Ovary (tissue), 9 donors: ENCODE data around the gene MATN3. TPM values are rescaled to one million over a fixed set of nuclear protein-coding genes. Genes with fewer than 3 reads are reported as not detected.

Source experiments
- DNase-seq, 5 donors: peaks; one replicate each; pipeline ENCODE4 v3.0.0-alpha.2; 2019 to 2020
- H3K27ac ChIP-seq, 2 donors: fragments of 200-600 bp; one replicate each; pipeline versions ENCODE4 v1.5.1 to v1.8.0; 2019 to 2022
- H3K27me3 ChIP-seq: fragments of 200-600 bp; one replicate; pipeline ENCODE4 v1.8.0; 2022
- H3K36me3 ChIP-seq: fragments of 200-600 bp; sonication (generic); one replicate; pipeline ENCODE4 v1.5.1; 2019
- H3K4me1 ChIP-seq: one replicate; pipeline ENCODE4 v1.8.1; 2013; ENCODE audit warnings: mild to moderate bottlenecking, moderate library complexity; ENCODE audit not compliant: insufficient read depth
- H3K4me3 ChIP-seq: fragments of 200-600 bp; sonication (generic); one replicate; pipeline ENCODE4 v1.5.1; 2017
- H3K9me3 ChIP-seq, 2 donors: fragments of 200-600 bp in 1 of 2; sonication (generic) in 1 of 2; one replicate each; pipeline versions ENCODE4 v1.5.1 to v1.8.1; 2013 to 2019; ENCODE audit warnings: mild to moderate bottlenecking in 1 of 2, moderate library complexity in 1 of 2
- CTCF ChIP-seq, 3 donors: fragments of 450-650 bp in 2 of 3; fragments of 200-600 bp in 1 of 3; IDR thresholded peaks; one replicate each; pipeline versions ENCODE4 v1.5.1 to v1.8.0; 2016 to 2022; ENCODE audit warnings: antibody characterized with exemption in 3 of 3, mild to moderate bottlenecking in 1 of 3
- EP300 ChIP-seq: sonication (generic); formaldehyde crosslinking; IDR thresholded peaks from one replicate; pipeline ENCODE4 v1.6.1; 2017; ENCODE audit warnings: antibody characterized with exemption
- POLR2A ChIP-seq: fragments of 450-650 bp; IDR thresholded peaks from one replicate; pipeline ENCODE4 v1.6.1; 2017; ENCODE audit warnings: antibody characterized with exemption, mild to moderate bottlenecking, moderate library complexity
- WGBS, 3 donors: extraction: QIAGEN DNeasy Blood & Tissue Kit in 1 of 3; methylation state at CpG; one replicate each; pipeline versions ENCODE4 v1.1.5 to v1.1.7; 2013 to 2017; 5-methylcytosine and 5-hydroxymethylcytosine counted together
- intact Hi-C, 4 donors: fragments of 100-400 bp; cut with DNase I; formaldehyde crosslinking; loops; one replicate each; pipeline versions ENCODE4 v1.11.0 to v1.15.1; 2022 to 2023
- polyA plus RNA-seq, 2 donors: library from polyadenylated mRNA; stranded (reverse); fragments of 200-250 nt in 1 of 2; fragments of 350-450 nt in 1 of 2; fragmentation: Illumina TruSeq in 1 of 2; extraction: RNeasy Lipid Tissue Mini Kit (QIAGEN cat#74804) in 1 of 2; gene quantifications; one replicate each; pipeline ENCODE4 v1.2.3, GENCODE V29; 2013 to 2014
- total RNA-seq, 7 donors: library from RNA; depleted of rRNA in 2 of 7; stranded (reverse); fragments of >200 nt in 2 of 7; fragmentation: NEBNext Ultra II Directional in 3 of 7; extraction: Animal tissue kit (Norgen Biotek cat#: 25700) in 3 of 7; gene quantifications; one replicate each; pipeline versions ENCODE4 v1.1.0 to v1.2.4, GENCODE V29; 2016 to 2023
- donor health status: DM: no; HTN: no; CAD: no; lungs with moderate emphysema.
- donor health status: DM: no; HTN: no; CAD: no.
- donor health status: Bipolar disorder and iron deficiency.
- donor health status: DM: yes; HTN: yes; CAD: no.
- donor health status: DM: no; HTN: no; CAD: no.
- donor health status: DM: yes; HTN: yes; CAD: no.

MATN3 gene
- total and polyA plus RNA-seq, 9 donors, result 0.34 to 2.5 (median 0.73) TPM

GRCh38 chr2:20040489-20041172, 28.2 kb upstream of the MATN3 start:
- peaks cover 18% of the 10 kb centered on the region for H3K4me1 ChIP-seq
- WGBS, 3 donors, result 77 to 80% (median 79%) methylated on average over 8 of the region's 8 CpGs

GRCh38 chr2:20037660-20038059, 25.2 kb upstream of the MATN3 start:
- intact Hi-C loops, result no loop called here
- H3K36me3 ChIP-seq, result no peaks in the 10 kb centered on the region
- H3K27ac ChIP-seq, result no peak overlapping the region
- DNase-seq, result no peak
- H3K4me1 ChIP-seq, result peaks cover 8% of the 10 kb centered on the region
- no peaks in the 10 kb centered on the region for H3K9me3 ChIP-seq
- no peak overlapping the region for H3K4me3 ChIP-seq
- WGBS, 3 donors, result 50 to 68% (median 59%) methylated on average over 2 of the region's 2 CpGs
- TF ChIP-seq POLR2A (no peak), EP300 (no peak), CTCF (IDR thresholded peaks at IDR 0.05) (no peak)
- H3K27me3 ChIP-seq, result no peaks in the 10 kb centered on the region

More at GRCh38 chr2:20040489-20041172, 28.2 kb upstream of the MATN3 start:
- Histone ChIP-seq H3K27ac (no peak overlapping the region), H3K4me3 (no peak overlapping the region), H3K9me3 (no peaks in the 10 kb centered on the region), H3K36me3 (no peaks in the 10 kb centered on the region), H3K27me3 (no peaks in the 10 kb centered on the region)
- intact Hi-C loops, result no loop called here
- no peak for TF ChIP-seq POLR2A
- TF ChIP-seq EP300, result no peak
- no peak for DNase-seq

GRCh38 chr2:20035955-20036666, 23.6 kb upstream of the MATN3 start:
- H3K9me3 ChIP-seq, result no peaks in the 10 kb centered on the region
- no peak overlapping the region for H3K4me3 ChIP-seq
- H3K27me3 ChIP-seq, result no peaks in the 10 kb centered on the region
- H3K4me1 ChIP-seq, result peaks cover 4% of the 10 kb centered on the region
- intact Hi-C loops, result no loop called here
- no peak for TF ChIP-seq EP300
- no peak for TF ChIP-seq CTCF (IDR thresholded peaks at IDR 0.05)
- no peak for TF ChIP-seq POLR2A
- no peaks in the 10 kb centered on the region for H3K36me3 ChIP-seq
- 70 to 73% (median 71%) methylated on average over 4 of the region's 4 CpGs for WGBS, 3 donors
- H3K27ac ChIP-seq, result no peak overlapping the region
- no peak for DNase-seq

- H3K27ac ChIP-seq, result no peak overlapping the region
Measured at GRCh38 chr2:20034821-20035220, 22.4 kb upstream of the MATN3 start.

More at GRCh38 chr2:20034821-20035220, 22.4 kb upstream of the MATN3 start:
- Histone ChIP-seq H3K27me3 (no peaks in the 10 kb centered on the region), H3K36me3 (no peaks in the 10 kb centered on the region), H3K4me3 (no peak overlapping the region), H3K4me1 (peaks cover 4% of the 10 kb centered on the region), H3K9me3 (peaks cover 0 to under 1% of the 10 kb centered on the region in 2 donors)
- WGBS, 3 donors, result 55 to 61% (median 57%) methylated on average over 2 of the region's 2 CpGs
- DNase-seq, result no peak
- intact Hi-C loops, result no loop called here
- TF ChIP-seq EP300 (no peak), POLR2A (no peak), CTCF (IDR thresholded peaks at IDR 0.05) (no peak)
